ENCODE results near the gene TMEM200B.
"Not testable (repeated sequence)": the region's sequence is repeated elsewhere in the genome, so short reads cannot be mapped to it uniquely, and the experiment has no call there.

Gene TMEM200B

DNA sequence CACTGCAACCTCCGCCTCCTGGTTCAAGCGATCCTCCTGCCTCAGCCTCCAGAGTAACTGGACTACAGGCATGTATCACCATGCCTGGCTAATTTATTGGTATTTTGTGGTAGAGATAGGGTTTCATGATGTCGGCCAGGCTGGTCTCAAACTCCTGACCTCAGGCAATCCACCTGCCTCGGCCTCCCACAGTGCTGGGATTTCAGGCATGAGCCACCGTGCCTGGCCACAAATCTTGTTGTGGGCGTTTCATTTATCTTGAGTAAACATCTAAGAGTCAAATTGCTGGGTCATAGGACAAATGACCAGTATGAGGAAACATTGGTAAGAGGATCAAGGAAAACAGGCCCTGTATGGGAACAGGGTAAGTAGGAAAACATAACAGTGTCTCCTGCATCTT is 17.9 kb downstream of the TMEM200B start:
- no peak for DNase-seq

GRCh38 chr1:29100487-29100886 is 23.2 kb downstream of the TMEM200B start:
- no peak for DNase-seq

DNA sequence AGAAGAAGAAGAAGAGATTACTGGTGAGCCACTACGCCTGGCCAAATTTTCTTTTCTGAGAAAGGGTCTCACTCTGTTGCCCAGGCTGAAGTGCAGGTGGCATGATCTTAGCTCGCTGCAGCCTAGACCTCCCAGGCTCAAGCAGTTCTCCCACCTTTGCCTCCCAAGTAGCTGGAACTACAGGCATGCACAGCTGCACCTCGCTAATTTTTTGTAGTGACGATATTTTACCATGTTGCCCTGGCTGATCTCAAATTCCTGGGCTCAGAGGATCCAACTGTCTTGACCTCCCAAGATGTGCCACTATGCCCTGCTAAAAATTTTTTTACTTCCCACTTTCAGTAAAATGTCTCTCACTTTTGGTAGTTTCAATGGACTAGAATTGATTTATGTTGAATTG is 24.4 kb downstream of the TMEM200B start:
- DNase-seq = no peak

DNA sequence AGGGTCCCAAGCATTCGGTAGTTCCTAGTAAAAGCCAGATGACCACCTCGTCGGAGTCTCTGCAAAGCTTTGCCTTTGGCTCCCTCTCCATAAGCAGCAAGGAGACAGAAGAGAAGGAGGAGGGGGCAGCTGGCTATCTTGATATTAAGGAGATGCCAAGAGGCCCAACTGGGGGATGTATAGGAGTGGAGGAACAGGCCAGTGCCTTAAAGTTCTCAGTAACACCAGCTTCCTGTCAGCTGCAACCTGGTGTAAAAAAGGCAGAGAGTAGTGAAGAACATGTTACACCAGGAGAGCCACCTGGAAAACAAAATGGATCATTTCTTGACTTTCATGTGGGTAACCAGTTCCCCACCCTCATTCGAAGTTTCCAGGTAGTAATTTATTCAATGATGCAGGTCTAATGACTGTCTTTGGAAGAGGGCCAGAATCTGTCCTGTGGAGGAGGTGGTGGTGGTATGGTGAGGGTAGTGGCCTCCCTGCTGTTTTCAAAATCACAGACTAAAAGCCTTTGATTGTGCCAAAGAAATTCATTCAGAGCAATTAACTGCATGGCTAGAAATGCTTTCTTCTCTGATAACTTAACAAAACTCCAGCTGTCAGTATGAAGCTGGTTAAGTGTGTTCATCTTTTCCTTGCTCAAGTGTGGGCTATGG is 27.3 kb downstream of the TMEM200B start:
- DNase-seq = no peak

DNA sequence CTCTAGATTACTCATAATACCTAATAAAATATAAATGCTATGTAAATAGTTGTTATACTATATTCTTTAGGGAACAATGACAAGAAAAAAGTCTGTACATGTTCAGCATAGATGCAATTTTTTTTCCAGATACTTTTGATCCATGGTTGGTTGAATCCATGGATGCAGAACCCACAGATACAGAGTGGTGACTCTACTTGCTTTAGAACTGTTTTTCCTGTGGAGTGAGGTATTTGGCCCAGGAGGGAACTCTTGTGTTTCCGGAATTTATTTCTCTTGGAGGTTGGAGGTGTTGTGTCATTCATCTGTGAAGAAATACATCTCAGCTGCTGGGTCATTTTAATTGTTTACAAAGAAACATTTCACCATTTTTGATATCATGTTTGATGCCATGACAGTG is 28.7 kb downstream of the TMEM200B start:
- no peak for DNase-seq

DNA sequence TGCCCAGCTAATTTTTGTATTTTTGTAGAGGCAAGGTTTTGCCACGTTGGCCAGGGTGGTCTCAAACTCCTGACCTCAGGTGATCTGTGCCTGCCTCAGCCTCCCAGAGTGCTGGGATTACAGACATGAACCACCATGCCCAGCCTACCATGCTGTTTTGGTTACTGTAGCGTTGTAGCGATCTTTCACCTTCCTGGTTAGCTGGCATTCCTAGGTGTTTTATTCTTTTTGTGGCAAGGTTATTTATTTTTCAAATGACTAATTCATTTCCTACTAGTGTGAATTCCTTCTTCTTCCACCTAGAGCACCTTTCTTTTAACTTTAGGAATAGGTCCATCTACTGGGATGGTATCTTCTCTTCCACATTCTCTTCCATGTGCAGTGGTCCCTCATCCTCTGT is 29.3 kb downstream of the TMEM200B start:
- no peak for DNase-seq

GRCh38 chr1:29092704-29093103 is 31.0 kb downstream of the TMEM200B start:
- not testable (repeated sequence) for DNase-seq

DNA sequence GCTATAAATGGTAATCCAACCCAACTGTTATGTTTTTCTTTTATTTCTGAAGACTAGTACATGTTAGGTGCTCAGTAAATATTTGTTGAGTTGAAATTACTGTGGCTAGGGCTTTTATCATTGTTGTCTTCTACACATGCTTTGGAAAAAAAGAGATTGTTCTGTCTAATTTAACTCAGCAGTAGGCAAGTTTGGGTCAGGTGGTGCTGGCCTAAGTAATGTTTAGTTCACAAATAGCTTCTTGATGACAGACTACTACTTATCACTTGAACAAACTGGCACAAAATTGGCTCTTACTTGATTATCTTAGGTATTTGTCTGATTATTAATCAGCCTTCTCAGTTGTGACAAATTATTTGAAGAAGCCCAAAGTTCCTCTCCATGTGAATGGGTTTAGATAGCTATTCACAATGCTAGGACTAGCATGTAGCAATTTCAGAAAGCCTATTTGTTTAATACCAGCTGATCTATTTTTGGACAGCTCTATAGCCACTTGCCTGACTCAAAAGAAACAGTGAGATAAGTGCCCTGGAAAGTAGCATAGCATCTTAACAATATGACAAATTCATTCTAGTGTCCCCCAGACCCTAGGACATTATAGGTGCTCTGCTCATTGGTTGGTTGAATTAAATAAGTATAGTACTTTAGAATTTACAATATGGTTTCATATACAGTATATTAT is 32.6 kb downstream of the TMEM200B start:
- DNase-seq = no peak

GRCh38 chr1:29084196-29084521 is 39.5 kb downstream of the TMEM200B start:
- no peak for DNase-seq

- DNase-seq = no peak
These were observed 40.1 kb downstream of the TMEM200B start for GRCh38 chr1:29083317-29084195.

DNA sequence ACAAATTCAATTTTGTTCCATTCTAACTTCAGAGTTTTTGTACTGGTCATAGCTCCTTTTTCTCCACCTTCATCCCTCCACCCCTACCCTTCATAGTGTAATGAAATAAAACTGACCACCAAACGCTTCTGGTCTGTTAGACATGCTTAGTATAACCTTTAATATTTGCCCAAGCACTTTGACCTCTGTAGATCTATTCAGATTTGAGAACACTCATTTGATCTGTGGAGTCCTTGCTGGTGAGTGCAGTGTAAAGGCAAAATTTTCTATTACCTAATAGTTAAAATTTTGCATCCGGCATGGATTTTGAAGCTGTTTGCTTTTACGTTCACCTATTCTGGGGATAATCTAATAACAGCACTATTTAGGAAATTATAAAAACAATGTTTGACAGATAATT is 41.2 kb downstream of the TMEM200B start:
- DNase-seq = no peak

DNA sequence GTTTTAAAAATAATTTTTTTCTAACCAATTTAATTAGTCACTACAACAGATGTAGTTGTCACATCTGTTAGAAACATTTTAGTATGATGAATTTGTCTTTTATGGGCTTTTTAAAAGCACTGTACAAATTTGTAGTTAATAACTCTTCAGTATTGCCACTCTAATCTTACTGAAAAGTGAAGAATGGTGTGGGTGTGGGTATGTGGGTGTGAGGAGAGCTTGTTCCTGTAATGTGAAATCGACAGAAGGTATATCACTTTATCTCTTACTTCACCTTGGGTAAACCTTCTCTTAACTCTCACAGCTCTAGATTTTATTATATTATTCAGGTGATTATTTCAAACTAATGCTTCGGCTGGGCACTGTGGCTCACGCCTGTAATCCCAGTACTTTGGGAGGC is 42.5 kb downstream of the TMEM200B start:
- no peak for DNase-seq

DNA sequence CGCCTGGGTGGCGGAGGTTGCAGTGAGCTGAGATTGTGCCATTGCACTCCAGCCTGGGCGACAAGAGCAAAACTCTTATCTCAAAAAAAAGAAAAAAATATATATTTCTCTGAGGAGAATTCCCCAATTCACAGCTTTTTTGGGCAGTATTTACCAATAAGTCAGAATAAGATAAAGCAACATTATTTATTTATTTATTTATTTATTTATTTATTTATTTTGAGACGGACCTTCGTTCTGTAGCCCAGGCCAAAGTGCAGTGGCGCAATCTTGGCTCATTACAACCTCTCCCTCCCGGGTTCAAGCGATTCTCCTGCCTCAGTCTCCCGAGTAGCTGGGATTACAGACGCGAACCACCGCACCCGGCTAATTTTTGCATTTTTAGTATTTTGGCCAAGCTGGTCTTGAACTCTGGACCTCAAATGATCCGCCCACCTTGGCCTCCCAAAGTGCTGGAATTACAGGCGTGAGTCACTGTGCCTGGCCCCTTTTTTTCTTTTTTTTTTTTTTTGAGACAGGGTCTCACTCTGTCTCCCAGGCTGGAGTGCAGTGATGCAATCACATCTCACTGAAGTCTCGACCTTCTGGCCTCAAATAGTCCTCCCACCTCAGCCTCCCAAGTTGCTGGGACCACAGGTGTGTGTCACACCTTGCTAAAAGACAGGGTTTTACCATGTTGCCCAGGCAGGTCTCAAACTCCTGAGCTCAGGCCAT is 43.6 kb downstream of the TMEM200B start:
- not testable (repeated sequence) for DNase-seq

- no peak for DNase-seq
These were observed 46.5 kb downstream of the TMEM200B start for GRCh38 chr1:29077155-29077554.

Measured in activated naive CD4-positive, alpha-beta T cell (primary cell).